Measurements from ENCODE around the gene AMD1.

Gene AMD1

DNA sequence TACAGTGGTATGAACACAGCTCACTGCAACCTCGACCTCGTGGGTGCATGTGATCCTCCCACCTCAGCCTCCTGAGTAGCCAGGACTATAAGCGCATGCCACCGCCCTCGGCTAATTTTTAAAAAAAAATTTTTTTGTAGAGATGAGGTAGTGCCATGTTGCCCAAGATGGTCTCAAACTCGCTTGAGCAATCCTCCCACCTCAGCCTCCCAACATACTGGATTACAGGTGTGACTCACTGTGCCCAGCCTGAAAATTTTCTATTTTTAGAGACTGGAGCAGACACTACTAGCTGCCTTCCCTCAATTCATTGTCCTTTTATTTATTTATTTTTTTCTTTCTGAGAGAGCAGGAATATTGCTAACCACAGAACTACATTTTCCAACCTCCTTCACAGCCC, 63.6 kb downstream of the AMD1 start:
- no peak for DNase-seq (ENCODE audit: low spot score)

DNA sequence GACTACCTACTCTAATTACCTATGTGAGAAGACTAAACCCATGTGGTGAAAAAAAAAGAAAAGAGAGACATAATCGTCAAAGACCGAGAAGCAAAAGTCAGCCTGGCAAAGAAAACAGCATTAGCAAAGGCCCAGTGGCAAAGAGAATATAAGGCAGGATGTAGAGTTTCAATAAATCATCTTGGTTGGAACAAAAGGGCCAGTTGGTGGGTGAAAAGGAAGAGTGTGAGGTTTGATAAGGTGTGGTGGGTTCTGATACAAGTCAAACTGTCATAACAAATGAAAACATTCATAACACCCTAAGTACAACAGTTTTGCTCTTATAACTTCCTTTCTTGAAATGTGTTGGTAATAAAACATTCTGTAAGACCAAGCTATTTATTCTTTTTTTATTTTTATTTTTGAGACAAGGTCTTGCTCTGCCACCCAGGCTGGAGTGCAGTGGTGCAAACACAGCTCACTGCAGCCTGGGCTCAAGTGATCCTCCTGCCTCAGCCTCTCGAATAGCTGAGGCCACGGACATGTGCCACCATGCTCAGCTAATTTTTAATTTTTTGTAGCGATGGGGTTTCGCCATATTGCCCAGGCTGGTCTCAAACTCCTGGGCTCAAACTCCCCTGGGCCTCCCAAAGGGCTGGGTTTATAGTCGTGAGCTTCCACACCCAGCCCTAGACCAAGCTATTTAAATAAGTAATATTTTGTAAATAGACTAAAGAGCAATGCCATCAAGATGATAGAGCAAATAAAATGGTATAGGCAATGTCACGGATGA, 65.0 kb downstream of the AMD1 start:
- DNase-seq (ENCODE audit: low spot score), result no peak

DNA sequence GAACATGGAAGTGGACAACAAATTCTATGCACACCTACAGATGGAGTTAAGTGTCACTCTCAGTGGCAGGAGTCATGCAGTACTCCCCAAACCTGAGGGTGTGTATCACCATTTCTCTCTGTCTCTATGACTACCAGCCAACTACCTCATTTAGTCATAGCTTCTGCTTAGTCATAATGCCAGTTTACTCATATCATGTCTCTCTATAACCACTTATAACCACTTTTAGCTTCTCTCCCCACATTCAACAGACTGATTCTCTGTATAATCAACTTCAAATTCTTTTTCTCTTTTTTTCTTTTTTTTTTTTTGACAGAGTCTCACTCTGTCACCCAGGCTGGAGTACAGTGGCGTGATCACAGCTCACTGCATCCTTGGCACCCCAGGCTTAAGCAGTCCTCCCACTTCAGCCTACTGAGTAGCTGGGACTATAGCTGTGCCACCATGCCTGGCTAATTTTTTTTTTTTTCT, 70.1 kb downstream of the AMD1 start:
- peak; percentile 88 for DNase-seq (ENCODE audit: low spot score)

All from AG08395 (cell line).